Osteoblast (primary cell): ENCODE results near the gene DYRK3. TPM values are rescaled to one million over a fixed set of nuclear protein-coding genes. Genes with fewer than 3 reads are reported as not detected.

Experiments used
- DNase-seq: peaks from one replicate; pipeline ENCODE4 v3.0.0; 2011; ENCODE audit warnings: low spot score, mixed read lengths; ENCODE audit not compliant: insufficient read length; ENCODE audit errors: missing footprints
- H2AFZ ChIP-seq: 2 replicates; pipeline ENCODE4 v1.6.0; 2011; ENCODE audit warnings: mild to moderate bottlenecking, low read length
- H3K27ac ChIP-seq: 2 replicates; pipeline ENCODE4 v1.5.1; 2011; ENCODE audit warnings: mild to moderate bottlenecking, low read depth, low read length, moderate library complexity
- H3K27me3 ChIP-seq: 2 replicates; pipeline ENCODE4 v1.6.0; 2012; ENCODE audit warnings: mild to moderate bottlenecking, control low read depth, inconsistent platforms, low read length, moderate library complexity; ENCODE audit not compliant: insufficient read depth
- H3K36me3 ChIP-seq: 2 replicates; pipeline ENCODE4 v1.5.1; 2011; ENCODE audit warnings: mild to moderate bottlenecking, low read length, control low read depth, moderate library complexity; ENCODE audit not compliant: insufficient read depth
- H3K4me1 ChIP-seq: 2 replicates; pipeline ENCODE4 v1.5.1; 2011; ENCODE audit warnings: mild to moderate bottlenecking, low read length, control low read depth, moderate library complexity; ENCODE audit not compliant: insufficient read depth
- H3K4me2 ChIP-seq: 2 replicates; pipeline ENCODE4 v1.6.0; 2011; ENCODE audit warnings: mild to moderate bottlenecking, low read length; ENCODE audit not compliant: insufficient read depth
- H3K4me3 ChIP-seq: fragments of 200-600 bp; sonication (generic); 3 replicates; pipeline ENCODE4 v1.5.1; 2012; ENCODE audit warnings: mild to moderate bottlenecking, low read length, inconsistent platforms; ENCODE audit not compliant: insufficient read depth
- H3K79me2 ChIP-seq: 2 replicates; pipeline ENCODE4 v1.6.0; 2012; ENCODE audit warnings: mild to moderate bottlenecking, low read length, control low read depth, inconsistent platforms; ENCODE audit not compliant: insufficient read depth
- H3K9me3 ChIP-seq: 2 replicates; pipeline ENCODE4 v1.5.1; 2011; ENCODE audit warnings: low read depth, low read length, control low read depth
- H4K20me1 ChIP-seq: 2 replicates; pipeline ENCODE4 v1.6.0; 2012; ENCODE audit warnings: mild to moderate bottlenecking, low read length, control low read depth; ENCODE audit not compliant: insufficient read depth
- CTCF ChIP-seq: IDR thresholded peaks from 2 replicates; pipeline ENCODE4 v1.5.1; 2011; ENCODE audit warnings: mild to moderate bottlenecking, low read depth, low read length, moderate library complexity; ENCODE audit errors: extremely low read depth
- total RNA-seq: library from RNA; depleted of rRNA; stranded (reverse); fragments of >200 nt; gene quantifications from 2 replicates; pipeline ENCODE4 v1.2.3, GENCODE V29; 2012

Gene DYRK3
- total RNA-seq, 1 donor, result 52.1 TPM

DNA sequence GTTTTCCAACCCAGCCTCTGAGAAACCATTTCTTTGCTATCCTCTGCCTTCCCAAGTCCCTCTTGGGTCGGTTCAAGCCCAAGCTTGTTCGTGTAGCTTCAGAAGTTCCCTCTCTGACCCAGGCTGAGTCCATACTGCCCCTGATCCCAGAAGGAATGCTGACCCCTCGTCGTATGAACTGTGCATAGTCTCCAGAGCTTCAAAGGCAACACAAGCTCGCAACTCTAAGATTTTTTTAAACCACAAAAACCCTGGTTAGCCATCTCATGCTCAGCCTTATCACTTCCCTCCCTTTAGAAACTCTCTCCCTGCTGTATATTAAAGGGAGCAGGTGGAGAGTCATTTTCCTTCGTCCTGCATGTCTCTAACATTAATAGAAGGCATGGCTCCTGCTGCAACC, 46.8 kb upstream of the DYRK3 start:
- Histone ChIP-seq H3K27ac (peak overlapping the region; percentile 85), H3K4me1 (peaks cover 41% of the 10 kb centered on the region), H4K20me1 (no peaks in the 10 kb centered on the region), H3K27me3 (no peaks in the 10 kb centered on the region), H3K4me2 (peak overlapping the region; percentile 62), H3K36me3 (peaks cover 11% of the 10 kb centered on the region), H3K79me2 (no peaks in the 10 kb centered on the region), H2AFZ (no peak overlapping the region), H3K4me3 (no peak overlapping the region), H3K9me3 (no peaks in the 10 kb centered on the region)
- no peak for TF ChIP-seq CTCF
- no peak for DNase-seq

DNA sequence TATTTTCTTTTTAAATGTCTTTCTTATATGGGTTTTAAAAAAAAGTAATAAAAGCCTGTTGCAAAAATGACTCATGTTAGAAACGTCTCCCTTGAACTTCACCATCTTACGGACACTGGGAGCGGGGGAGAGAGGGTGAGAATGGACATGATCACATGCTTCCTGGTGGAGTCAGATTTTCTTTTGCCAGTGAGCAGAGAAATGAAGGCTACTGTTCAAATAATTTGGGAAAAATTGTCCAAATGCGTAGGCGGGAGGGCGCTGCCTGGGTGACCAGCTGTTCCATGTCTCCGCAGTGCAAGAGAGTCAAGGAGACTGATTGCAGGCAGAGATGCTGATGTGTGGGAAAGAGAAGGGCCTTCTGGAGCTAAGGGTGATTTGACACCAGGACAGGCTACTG, 46.1 kb upstream of the DYRK3 start:
- Histone ChIP-seq H3K27me3 (no peaks in the 10 kb centered on the region), H2AFZ (no peak overlapping the region), H3K4me2 (peak overlapping the region; percentile 62), H3K79me2 (no peaks in the 10 kb centered on the region), H3K4me3 (no peak overlapping the region), H4K20me1 (no peaks in the 10 kb centered on the region), H3K27ac (peak overlapping the region; percentile 85), H3K4me1 (peaks cover 41% of the 10 kb centered on the region), H3K36me3 (peaks cover 17% of the 10 kb centered on the region), H3K9me3 (no peaks in the 10 kb centered on the region)
- no peak for TF ChIP-seq CTCF
- peak; percentile 96 for DNase-seq

DNA sequence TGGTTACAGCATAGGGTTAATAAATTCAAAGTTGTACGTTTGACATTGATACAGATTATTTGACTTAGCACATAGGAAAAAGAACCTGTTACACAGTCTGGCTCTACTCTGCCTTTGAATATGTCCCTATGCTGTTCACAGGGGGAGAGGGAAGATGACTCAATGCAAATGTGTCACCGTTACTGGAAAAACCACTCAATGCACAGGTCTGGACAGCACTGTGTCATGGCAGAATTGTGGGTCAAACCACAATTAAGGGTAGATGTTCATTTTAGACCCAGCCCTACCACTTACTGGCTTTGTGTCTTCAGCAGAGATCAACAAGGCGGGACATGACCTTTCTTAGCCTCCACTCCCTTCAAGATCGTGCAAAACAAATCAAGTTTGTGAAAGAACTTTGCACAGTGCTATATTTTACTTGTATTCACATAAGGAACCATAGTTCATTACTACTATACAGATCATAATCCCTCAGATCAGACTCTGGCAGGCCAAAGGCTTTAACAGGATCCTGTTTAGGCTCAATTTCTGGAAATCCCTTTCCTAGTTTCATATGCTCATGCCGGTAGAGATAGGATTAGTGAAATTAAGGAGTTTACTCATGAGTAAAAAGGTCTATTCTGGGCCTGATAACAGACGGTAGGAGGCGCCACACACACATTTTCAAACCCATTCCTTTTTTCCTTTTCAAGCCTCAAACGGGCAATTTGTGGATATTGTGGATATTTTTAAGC, 45.1 kb upstream of the DYRK3 start:
- peaks cover 22% of the 10 kb centered on the region for H3K36me3 ChIP-seq
- H4K20me1 ChIP-seq, result no peaks in the 10 kb centered on the region
- H3K4me3 ChIP-seq, result no peak overlapping the region
- no peaks in the 10 kb centered on the region for H3K79me2 ChIP-seq
- DNase-seq, result peak; percentile 93
- TF ChIP-seq CTCF, result peak; percentile 45
- H3K27me3 ChIP-seq, result no peaks in the 10 kb centered on the region
- peak overlapping the region; percentile 85 for H3K27ac ChIP-seq
- peaks cover 41% of the 10 kb centered on the region for H3K4me1 ChIP-seq
- no peak overlapping the region for H2AFZ ChIP-seq
- peak overlapping the region; percentile 62 for H3K4me2 ChIP-seq
- no peaks in the 10 kb centered on the region for H3K9me3 ChIP-seq

DNA sequence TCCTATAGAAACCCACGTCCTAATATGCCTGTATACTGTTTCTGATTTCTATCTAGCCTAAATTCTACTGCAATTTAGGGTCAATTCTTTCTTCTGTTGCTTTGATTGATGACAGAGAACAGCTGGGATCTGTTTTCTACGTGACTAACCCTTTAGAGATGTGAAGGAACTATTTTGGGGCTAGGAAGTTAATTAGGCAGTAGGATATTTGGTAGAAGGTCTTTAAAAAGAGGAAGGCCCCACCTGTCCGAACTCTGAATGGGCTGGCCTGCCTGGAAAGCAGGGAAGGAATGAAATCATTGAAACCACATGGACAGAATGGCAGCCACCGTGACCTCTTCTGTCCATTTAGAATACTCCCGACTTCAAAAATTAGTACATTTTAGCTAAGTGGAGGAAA, 44.1 kb upstream of the DYRK3 start:
- DNase-seq, result no peak

More for the DNA sequence above, 44.1 kb upstream of the DYRK3 start:
- no peaks in the 10 kb centered on the region for H3K9me3 ChIP-seq
- H4K20me1 ChIP-seq, result no peaks in the 10 kb centered on the region
- H2AFZ ChIP-seq, result no peak overlapping the region
- H3K36me3 ChIP-seq, result peaks cover 32% of the 10 kb centered on the region
- no peak for TF ChIP-seq CTCF
- H3K27me3 ChIP-seq, result no peaks in the 10 kb centered on the region
- H3K4me1 ChIP-seq, result peaks cover 41% of the 10 kb centered on the region
- H3K27ac ChIP-seq, result peak overlapping the region; percentile 85
- H3K4me3 ChIP-seq, result no peak overlapping the region
- no peak overlapping the region for H3K4me2 ChIP-seq
- H3K79me2 ChIP-seq, result no peaks in the 10 kb centered on the region
